GM19099 (cell line): ENCODE results near the gene TMEM258.

Source experiments
- POLR2A ChIP-seq: IDR thresholded peaks from 3 replicates; pipeline ENCODE4 v1.6.1; 2011; ENCODE audit warnings: low read depth; ENCODE audit not compliant: insufficient read length; ENCODE audit errors: extremely low read depth

The TMEM258 gene

GRCh38 chr11:61776561-61777075, 15.8 kb downstream of the TMEM258 start:
- TF ChIP-seq POLR2A, result no peak

- TF ChIP-seq POLR2A, result no peak
Measured at GRCh38 chr11:61775606-61776554, 16.5 kb downstream of the TMEM258 start.

GRCh38 chr11:61775106-61775505, 17.3 kb downstream of the TMEM258 start:
- no peak for TF ChIP-seq POLR2A

GRCh38 chr11:61774411-61774810, 18.0 kb downstream of the TMEM258 start:
- TF ChIP-seq POLR2A, result no peak

- TF ChIP-seq POLR2A, result no peak
Measured at GRCh38 chr11:61773809-61774208, 18.6 kb downstream of the TMEM258 start.

- TF ChIP-seq POLR2A, result no peak
Measured at GRCh38 chr11:61773356-61773755, 19.0 kb downstream of the TMEM258 start.

- no peak for TF ChIP-seq POLR2A
Measured at GRCh38 chr11:61771985-61772455, 20.4 kb downstream of the TMEM258 start.

GRCh38 chr11:61771195-61771894, 21.1 kb downstream of the TMEM258 start:
- no peak for TF ChIP-seq POLR2A

GRCh38 chr11:61769946-61770683, 22.3 kb downstream of the TMEM258 start:
- no peak for TF ChIP-seq POLR2A

- no peak for TF ChIP-seq POLR2A
Measured at GRCh38 chr11:61769169-61769920, 23.1 kb downstream of the TMEM258 start.

- TF ChIP-seq POLR2A, result no peak
Measured at GRCh38 chr11:61768376-61769076, 23.9 kb downstream of the TMEM258 start.

- no peak for TF ChIP-seq POLR2A
Measured at GRCh38 chr11:61766353-61766841, 26.0 kb downstream of the TMEM258 start.

- no peak for TF ChIP-seq POLR2A
Measured at GRCh38 chr11:61765550-61766253, 26.7 kb downstream of the TMEM258 start.
